Left cardiac atrium (tissue), 4 donors: ENCODE measurements around the gene CCNI2. TPM values are rescaled to one million over a fixed set of nuclear protein-coding genes. Genes with fewer than 3 reads are reported as not detected.

Experiments used
- ATAC-seq, 2 donors: fragments of 200-7000 bp; cut with Tn5 transposase; one replicate each; pipeline ENCODE4 v1.9.1; 2020; ENCODE audit warnings: mild to moderate bottlenecking in 2 of 2, moderate library complexity in 2 of 2
- DNase-seq: peaks from one replicate; pipeline ENCODE4 v3.0.0-alpha.2; 2020
- intact Hi-C, 2 donors: fragments of 100-400 bp; cut with DNase I; formaldehyde crosslinking; loops; one replicate each; pipeline versions ENCODE4 v1.14.1 to v1.15.1; 2022 to 2023
- total RNA-seq, 2 donors: library from RNA; stranded (reverse); fragmentation: NEBNext Ultra II Directional; extraction: Animal tissue kit (Norgen Biotek cat#: 25700); gene quantifications; one replicate each; pipeline ENCODE4 v1.2.1, GENCODE V29; 2021
- donor health status: DM: no; HTN: yes; CAD: no.
- donor health status: DM: no; HTN: yes; CAD: no; lungs with severe emphysema.
- donor health status: DM: yes; HTN: yes; CAD: no.
- donor health status: Dilated cardiomyopathy.

Gene CCNI2
- total RNA-seq, 2 donors from 2014 or later, result not detected

DNA sequence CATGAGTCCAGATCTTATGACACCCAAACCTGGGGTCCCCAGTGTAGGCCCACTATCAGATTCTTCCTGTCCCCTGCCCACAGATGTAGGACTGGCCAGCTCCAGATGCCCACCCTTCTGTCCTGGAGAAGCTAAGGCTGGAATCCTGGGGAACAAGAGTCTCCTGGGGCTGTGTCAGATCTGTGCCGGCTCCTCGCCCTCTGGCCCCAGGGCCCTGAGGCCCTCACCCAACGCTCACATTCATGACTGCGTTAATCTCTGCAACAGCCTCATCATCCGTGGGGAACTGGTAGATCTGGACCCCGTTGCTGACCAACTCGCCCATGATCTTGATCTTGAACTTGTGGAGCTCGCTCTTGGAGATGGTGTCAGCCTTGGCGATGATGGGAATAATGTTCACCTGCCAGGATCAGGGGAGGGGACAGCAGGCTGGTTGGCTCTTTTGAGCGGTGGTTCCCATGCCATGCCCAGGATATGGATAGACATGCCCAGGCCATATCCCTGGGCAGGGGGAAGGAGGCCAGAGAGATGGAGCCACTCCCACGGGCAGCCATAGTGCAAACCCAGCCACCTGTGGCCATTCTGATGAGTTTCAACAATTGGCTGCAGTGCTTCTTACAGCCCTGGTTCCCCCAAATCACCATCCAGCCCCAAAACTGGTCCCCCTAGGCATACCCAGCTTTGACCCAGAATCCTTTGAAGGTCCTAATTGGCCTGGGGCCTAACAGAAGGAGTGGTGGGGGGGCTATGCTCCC is 15.2 kb downstream of the CCNI2 start:
- ATAC-seq, result no peak
- intact Hi-C loops, result no loop called here
- no peak for DNase-seq

DNA sequence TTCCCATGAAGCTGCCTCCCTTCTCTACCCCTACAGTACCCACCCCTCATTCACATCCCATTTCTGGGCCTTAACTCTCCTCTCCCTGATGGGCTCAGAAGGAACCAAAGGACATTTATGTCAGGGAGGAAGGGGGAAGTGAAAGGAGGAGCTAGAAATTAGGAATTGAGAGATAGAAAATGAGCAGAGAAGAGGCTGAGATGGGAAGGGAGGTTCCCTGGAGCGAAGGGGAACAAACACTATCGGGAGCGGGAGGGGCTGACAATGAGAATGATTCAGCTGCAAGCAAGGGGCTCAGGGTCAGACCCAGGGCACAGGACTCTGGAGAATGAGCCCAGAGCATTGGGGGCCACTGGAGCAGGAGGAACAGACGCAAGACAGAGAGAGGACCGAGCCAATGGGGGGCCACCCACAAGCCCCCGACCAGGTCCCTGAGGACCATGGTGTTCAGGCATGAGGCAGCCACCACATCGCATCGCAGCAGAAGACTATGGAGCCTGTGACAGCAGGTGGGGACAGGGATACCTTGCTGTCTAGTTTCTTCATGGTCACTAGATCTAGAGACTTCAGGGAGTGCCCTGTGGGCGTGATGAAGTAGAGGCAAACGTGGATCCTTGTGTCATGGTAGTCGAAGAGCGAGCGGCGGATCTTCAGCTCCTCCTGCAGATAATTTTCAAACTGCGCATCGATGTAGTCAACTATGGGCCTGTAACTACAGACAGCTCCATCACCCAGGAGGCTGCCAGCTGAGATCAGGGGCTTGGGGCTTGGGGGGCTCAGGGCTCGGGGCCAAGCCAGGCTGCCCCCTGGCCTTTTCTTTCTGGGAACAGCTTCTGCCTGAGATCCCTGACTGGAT is 16.2 kb downstream of the CCNI2 start:
- no peak for ATAC-seq
- no peak for DNase-seq
- intact Hi-C loops, result no loop called here

- DNase-seq (no peak), ATAC-seq (no peak)
- intact Hi-C loops, result no loop called here
Observed at GRCh38 chr5:132764051-132764450, 16.8 kb downstream of the CCNI2 start.

- no peak for ATAC-seq
- intact Hi-C loops, result no loop called here
- no peak for DNase-seq
Observed at GRCh38 chr5:132764671-132765238, 17.5 kb downstream of the CCNI2 start.

DNA sequence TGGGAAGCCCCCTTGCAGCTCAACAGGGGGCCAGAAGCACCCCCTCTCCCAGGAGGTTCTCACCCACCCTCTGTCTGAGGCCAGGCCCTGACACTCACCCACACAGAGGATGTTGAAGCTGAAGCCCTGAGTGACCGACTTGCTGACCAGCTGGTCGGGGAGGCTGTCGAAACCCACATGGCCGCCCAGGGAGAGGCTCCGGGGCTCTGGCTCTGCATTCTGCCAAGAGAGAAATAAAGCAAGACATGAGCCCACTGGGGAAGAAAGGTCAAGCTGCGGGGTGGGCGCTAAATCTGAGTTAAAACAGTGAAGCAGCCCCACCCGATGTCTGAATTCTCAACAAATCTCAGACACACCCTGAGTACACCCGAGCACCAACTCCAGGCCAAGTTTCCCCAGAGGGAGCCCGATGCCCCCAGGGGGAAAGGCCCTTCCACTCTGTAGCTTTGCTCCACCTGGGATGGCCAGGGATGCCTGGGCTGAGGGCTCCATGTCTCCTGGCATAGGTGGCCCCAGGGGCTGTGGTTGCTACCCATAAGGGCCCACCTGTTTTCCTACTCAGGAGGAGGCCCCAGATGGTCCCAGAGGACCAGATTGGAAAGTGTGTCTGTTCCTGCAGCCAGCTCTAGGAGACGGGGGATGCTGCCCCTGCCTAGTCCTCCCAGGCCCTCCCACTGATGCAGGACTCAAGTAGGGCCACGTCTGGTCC is 18.2 kb downstream of the CCNI2 start:
- DNase-seq, result no peak
- peak in 1 of 2 donors; percentile 5 for ATAC-seq
- intact Hi-C loops, result no loop called here

DNA sequence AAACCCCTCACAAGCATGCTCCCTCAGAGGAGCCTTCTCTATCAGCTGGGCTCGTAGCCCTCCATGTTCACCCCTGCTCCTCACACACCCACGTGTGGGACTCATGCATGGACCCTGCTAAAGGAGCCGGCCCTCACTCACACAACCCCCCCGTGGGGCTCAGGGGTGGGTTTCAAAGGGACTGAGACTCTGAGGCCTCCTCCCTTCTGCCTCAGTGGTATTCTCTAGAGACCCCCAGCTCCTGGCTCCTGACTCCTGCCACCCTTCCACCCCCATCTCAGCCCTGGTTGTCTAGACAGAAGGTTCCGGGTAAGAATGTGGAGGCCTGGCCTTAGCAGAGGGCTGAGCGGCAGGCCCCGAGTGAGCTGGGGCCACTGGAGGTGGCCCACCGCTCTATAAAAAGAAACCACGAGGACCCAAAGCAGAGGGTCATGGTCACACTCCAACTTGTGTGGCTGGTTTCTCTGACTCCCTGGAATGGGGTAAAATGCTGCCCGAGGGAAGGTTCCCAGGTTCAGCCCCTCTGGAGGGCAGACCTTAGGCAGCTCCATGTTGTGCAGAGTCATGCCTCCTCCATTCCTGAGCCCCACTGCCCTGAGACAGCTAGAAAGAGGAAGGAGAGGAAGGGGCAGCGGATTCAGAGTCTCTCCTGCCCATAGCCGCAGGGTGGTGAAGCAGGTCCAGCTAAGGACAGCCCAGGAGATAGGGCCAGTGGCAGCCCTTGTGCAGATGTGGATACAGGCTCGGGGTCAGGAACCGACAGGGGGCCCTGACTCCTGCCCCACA is 19.0 kb downstream of the CCNI2 start:
- intact Hi-C loops, result no loop called here
- no peak for DNase-seq
- no peak for ATAC-seq

DNA sequence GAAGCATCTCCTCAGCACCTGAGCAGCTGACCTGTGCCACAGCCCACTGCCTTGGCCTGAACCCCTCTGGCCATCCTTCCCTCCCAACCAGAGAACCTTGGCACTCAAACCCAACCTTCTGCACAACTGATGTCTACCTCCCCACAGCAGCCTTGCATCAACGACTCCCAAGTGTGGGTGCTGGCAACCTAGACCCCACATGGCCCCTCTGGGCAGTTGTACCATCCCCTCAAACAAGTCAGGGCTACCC is 19.5 kb downstream of the CCNI2 start:
- ATAC-seq, result no peak
- no peak for DNase-seq
- intact Hi-C loops, result no loop called here

DNA sequence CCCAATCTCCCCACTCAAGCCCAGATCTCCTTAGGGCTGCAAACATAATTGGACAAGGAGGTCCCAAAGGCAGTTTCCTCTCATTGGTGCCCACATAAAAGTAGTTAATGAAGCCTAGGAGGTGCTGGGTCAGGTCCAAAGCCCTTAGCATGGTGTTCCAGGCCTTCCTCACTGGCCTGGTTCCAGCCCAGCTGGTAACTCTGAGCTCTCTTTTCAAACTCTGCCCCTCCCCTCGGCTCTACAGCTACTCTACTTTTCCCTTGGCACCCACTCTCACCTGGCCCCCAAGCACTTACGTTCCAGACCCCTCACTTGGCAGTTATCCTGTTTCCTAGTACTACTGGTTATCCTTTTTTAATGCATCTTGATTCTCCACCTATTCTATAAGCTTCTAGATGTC is 19.9 kb downstream of the CCNI2 start:
- DNase-seq, result no peak
- no peak for ATAC-seq
- intact Hi-C loops, result no loop called here

DNA sequence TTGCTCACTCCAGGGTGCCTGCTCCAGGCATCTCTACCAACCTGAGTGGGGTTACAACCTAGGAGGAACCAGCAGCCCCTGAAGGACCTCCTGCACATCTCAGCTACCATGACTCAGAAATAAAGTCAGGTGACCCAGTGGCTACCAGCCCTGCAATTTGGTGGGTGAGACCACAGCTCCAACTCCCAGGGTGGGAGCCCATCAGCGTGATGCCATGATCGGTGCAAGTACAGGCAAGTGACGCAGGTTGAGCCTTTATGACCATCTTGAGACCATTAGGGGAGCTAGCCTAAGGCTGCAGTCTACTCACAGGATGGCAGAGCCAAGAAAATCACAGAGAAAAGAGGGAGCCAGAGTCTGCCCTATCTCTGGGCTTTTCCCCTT is 21.3 kb downstream of the CCNI2 start:
- ATAC-seq (no peak), DNase-seq (no peak)
- intact Hi-C loops, result no loop called here

GRCh38 chr5:132770476-132771159 is 23.4 kb downstream of the CCNI2 start:
- ATAC-seq, result no peak
- no peak for DNase-seq

GRCh38 chr5:132771503-132771998 is 24.3 kb downstream of the CCNI2 start:
- intact Hi-C loops, result no loop called here
- peak; percentile 10 to 51 for ATAC-seq
- peak; percentile 50 for DNase-seq

More at GRCh38 chr5:132770476-132771159, 23.4 kb downstream of the CCNI2 start:
- intact Hi-C loops, result no loop called here

DNA sequence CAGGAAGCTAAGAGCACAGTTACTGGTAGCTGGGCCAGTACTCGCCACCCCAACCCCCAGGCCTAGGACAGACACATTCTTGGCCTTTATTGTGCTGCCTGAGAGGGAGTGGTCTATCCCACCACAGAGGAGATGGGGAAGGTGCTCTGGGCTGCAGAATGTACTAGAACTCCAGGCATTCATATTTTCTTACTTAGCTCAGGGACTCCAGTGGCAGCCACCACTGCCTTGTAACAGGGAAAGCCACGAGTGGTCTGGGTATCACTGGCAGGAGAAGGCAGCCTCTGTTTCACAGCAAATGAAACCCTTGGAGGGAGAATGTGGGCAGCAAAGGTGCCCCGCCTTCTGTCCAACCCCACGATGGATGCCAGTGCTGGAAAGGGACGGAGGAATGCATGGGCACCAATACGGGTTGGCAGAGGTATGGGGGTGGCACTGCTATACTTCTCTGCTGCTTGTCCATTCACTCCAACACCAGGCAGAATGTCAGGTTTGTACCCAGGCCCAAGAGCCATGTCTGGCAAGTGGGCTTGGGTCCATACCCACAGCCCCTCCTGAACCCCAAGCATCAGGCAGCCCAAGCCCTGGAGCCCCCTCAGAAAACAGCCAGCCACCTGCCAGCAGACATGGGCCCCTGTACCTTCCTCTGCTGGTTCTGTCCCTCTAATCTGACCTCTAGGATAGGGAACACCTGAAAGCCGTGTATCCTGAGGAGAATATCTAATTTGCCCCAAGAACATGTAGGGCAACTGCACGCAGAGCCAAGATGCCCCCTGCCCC is 25.3 kb downstream of the CCNI2 start:
- intact Hi-C loops, result no loop called here
- ATAC-seq (no peak), DNase-seq (no peak)

- no peak for ATAC-seq
- no peak for DNase-seq
- intact Hi-C loops, result no loop called here
Observed at GRCh38 chr5:132773114-132773513, 25.9 kb downstream of the CCNI2 start.

DNA sequence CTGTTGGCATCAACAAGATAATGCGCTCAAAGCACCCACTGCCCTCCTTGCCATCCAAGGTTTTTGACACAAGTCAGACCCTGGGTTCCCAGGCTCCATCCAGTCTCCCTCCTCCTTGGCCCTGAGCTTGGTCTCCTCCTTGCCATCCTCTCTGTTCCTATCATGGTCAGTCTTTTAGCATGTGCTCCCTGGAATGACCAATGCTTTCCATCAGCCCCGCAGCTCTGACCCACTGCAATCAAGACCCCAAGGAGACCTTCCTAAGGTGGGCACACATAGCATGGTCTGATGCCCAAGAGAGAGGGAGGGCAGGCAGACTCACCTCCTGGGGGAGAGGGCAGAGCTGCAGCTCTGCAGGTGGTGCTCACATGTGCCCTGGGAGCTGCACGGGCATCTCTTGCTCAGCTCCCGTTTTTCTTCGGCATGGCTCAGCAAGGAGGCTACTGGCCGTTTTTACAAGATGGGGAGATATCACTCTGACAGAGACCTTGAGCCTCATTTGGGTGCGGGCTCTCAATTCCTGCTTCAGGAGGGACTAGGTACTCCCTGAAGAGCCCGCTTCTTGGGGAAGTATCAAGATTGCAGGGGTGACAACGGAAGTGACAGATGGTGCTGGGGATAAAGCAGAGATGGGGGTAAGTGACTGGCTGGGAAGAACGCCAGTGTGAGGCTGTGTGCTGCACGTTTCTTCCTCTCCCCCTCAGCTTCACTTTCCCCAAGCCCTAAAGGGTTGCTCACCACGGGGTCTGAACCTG is 26.6 kb downstream of the CCNI2 start:
- no peak for DNase-seq
- intact Hi-C loops, result no loop called here

DNA sequence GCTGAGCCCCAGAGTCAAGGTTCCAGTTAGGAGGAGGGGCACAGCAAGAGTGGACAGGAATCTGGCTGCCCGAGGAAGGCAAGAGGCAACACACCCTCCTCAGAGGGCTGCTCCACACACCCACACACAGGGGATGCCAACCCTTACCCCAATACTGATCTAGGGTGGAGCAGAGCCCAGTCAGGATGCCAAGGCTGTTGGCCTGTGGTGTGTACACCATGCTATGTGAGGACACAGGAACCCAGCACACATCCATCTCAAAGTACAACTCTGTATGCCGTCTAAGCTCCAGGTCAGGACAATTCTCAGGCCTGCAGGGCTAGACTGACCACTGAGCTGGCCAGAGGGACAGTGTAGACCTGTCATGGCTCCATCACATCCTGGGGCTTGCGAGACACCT is 27.2 kb downstream of the CCNI2 start:
- intact Hi-C loops, result no loop called here
- DNase-seq (no peak), ATAC-seq (peak in 1 of 2 donors; percentile 3)

More for the DNA sequence above, 26.6 kb downstream of the CCNI2 start:
- no peak for ATAC-seq

- intact Hi-C loops, result no loop called here
- ATAC-seq (peak in 1 of 2 donors; percentile 35), DNase-seq (no peak)
Observed at GRCh38 chr5:132774896-132775295, 27.7 kb downstream of the CCNI2 start.

DNA sequence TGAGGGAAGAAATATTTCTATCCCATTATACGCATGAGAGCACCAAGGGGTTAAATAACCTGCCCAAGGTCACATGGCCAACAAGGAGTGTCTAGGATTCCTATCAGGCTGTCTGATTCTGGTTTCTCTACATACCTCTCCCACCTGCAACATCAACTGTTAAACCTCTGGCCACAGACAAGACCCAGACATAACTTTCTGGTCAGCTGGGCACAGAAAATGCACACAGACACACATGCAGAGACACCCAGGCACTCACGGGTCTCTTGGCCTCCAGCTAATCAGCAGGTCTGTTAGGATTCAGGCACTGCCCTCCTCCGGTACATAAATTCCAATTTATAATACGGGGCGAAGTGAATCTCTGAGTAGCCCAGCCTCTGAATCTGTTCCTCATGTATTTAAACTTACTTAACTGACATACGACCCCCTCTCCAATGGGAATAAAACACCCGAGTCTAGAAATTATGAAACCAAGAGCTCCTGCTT is 28.3 kb downstream of the CCNI2 start:
- DNase-seq, result no peak
- ATAC-seq, result no peak
- intact Hi-C loops, result no loop called here
